HepG2 (cell line): ENCODE results near the gene DDX31. TPM values are rescaled to one million over a fixed set of nuclear protein-coding genes. Genes with fewer than 3 reads are reported as not detected.

Experiments
- ATAC-seq: fragments of 200-7000 bp; cut with Tn5 transposase; 3 replicates; pipeline ENCODE4 v1.9.1; 2020; ENCODE audit warnings: mild to moderate bottlenecking, moderate library complexity
- BruUV-seq: library from RNA; stranded (reverse); fragments of 400-500 nt; replicated peaks from 2 replicates; lab custom pipeline; 2021; lab: Mats Ljungman, UMichigan
- CTCF ChIA-PET: fragments of 300-600 bp; formaldehyde crosslinking; extraction: SDS; loops from one replicate; lab custom pipeline; 2021; ENCODE audit warnings: low total read pairs, inconsistent platforms, low intra/inter-chr PET ratio; lab: Yijun Ruan, JAX
- POLR2A ChIA-PET: fragments of 350-600 bp; sonication (Branson Sonifier 250); formaldehyde crosslinking; loops from one replicate; lab custom pipeline; 2020; ENCODE audit warnings: antibody characterized with exemption, inconsistent platforms; lab: Yijun Ruan, JAX
- DNase-seq: peaks from one replicate; pipeline ENCODE4 v3.0.0-alpha.2; 2015; ENCODE audit warnings: low spot score
- FAIRE-seq: peaks from 3 replicates; lab custom pipeline; 2011; peaks lifted over from hg19 to GRCh38; lab: Jason Lieb, UNC
- H2AFZ ChIP-seq: one replicate; pipeline ENCODE4 v1.6.1; 2011; ENCODE audit warnings: low read length, inconsistent platforms
- H3K27ac ChIP-seq: fragments of 300-600 bp; 3 replicates; pipeline ENCODE4 v1.8.0; 2011; ENCODE audit warnings: mixed run types, mild to moderate bottlenecking, mixed read lengths, low read length, inconsistent platforms; ENCODE audit not compliant: insufficient read depth; ENCODE audit errors: extremely low read length
- H3K27me3 ChIP-seq, 2 experiments: fragments of 200-600 bp in 1 of 2; 2 replicates in 1 of 2; 3 replicates in 1 of 2; pipeline versions ENCODE4 v1.6.0 to v1.8.0; 2011; ENCODE audit warnings: low read length in 2 of 2, mild to moderate bottlenecking in 2 of 2, moderate library complexity in 2 of 2, inconsistent platforms in 1 of 2; ENCODE audit not compliant: insufficient read depth in 2 of 2, control insufficient read depth in 1 of 2
- H3K36me3 ChIP-seq, 2 experiments: fragments of 200-600 bp in 1 of 2; replicated peaks in 1 of 2; 2 replicates in 1 of 2; 3 replicates in 1 of 2; pipeline versions ENCODE4 v1.5.1 to v1.8.0; 2011; ENCODE audit warnings: low read length in 2 of 2, inconsistent platforms in 1 of 2; ENCODE audit not compliant: insufficient read depth in 2 of 2, control insufficient read depth in 1 of 2
- H3K4me1 ChIP-seq: 2 replicates; pipeline ENCODE4 v1.5.1; 2012; ENCODE audit warnings: low read length, inconsistent platforms; ENCODE audit not compliant: insufficient read depth
- H3K4me2 ChIP-seq: 2 replicates; pipeline ENCODE4 v1.6.0; 2011; ENCODE audit warnings: low read depth, low read length, inconsistent platforms
- H3K4me3 ChIP-seq, 3 experiments: fragments of 200-600 bp in 1 of 3; sonication (generic), shearing (Covaris generic) in 1 of 3; replicated peaks in 1 of 3; 2 replicates each; pipeline ENCODE4 v1.5.1; 2011 to 2016; ENCODE audit warnings: low read length in 3 of 3, inconsistent platforms in 2 of 3, low read depth in 2 of 3, mild to moderate bottlenecking in 2 of 3, control low read depth in 1 of 3, mixed read lengths in 1 of 3; ENCODE audit not compliant: insufficient read depth in 1 of 3
- H3K79me2 ChIP-seq: one replicate; pipeline ENCODE4 v1.6.1; 2011; ENCODE audit warnings: low read length, inconsistent platforms; ENCODE audit not compliant: insufficient read depth
- H3K9ac ChIP-seq: 2 replicates; pipeline ENCODE4 v1.6.0; 2011; ENCODE audit warnings: mild to moderate bottlenecking, low read depth, low read length, inconsistent platforms; ENCODE audit not compliant: insufficient read depth
- H3K9me3 ChIP-seq: 2 replicates; pipeline ENCODE4 v1.5.1; 2012; ENCODE audit warnings: mild to moderate bottlenecking, low read length
- H4K20me1 ChIP-seq: 2 replicates; pipeline ENCODE4 v1.6.0; 2011; ENCODE audit warnings: inconsistent platforms, mild to moderate bottlenecking, low read length, moderate library complexity; ENCODE audit not compliant: insufficient read depth
- ATF1 ChIP-seq: IDR thresholded peaks from 2 replicates; pipeline ENCODE4 v1.6.1; 2016; ENCODE audit warnings: mild to moderate bottlenecking, control low read depth
- ATM ChIP-seq: fragments of 450-650 bp; IDR thresholded peaks from 2 replicates; pipeline ENCODE4 v1.7.1; 2017; ENCODE audit warnings: mild to moderate bottlenecking, borderline replicate concordance
- BCL6 ChIP-seq: IDR thresholded peaks from 2 replicates; pipeline ENCODE4 v1.6.1; 2016; ENCODE audit warnings: missing genetic modification reagents, missing compliant biosample characterization
- CEBPB ChIP-seq: IDR thresholded peaks from 2 replicates; pipeline ENCODE4 v1.6.1; 2011; ENCODE audit warnings: low read depth, low read length, improper control_type of control experiment, borderline replicate concordance
- E2F2 ChIP-seq: sonication (generic); formaldehyde crosslinking; IDR thresholded peaks from 2 replicates; pipeline ENCODE4 v1.4.0; 2020; ENCODE audit warnings: missing genetic modification reagents, borderline replicate concordance
- ERF ChIP-seq: IDR thresholded peaks from 2 replicates; pipeline ENCODE4 v1.6.1; 2018; ENCODE audit warnings: missing biosample characterization, missing genetic modification reagents
- KDM3A ChIP-seq: IDR thresholded peaks from 2 replicates; pipeline ENCODE4 v1.6.1; 2018; ENCODE audit warnings: low read depth, missing compliant biosample characterization
- ZNF552 ChIP-seq: sonication (generic); formaldehyde crosslinking; IDR thresholded peaks from 2 replicates; pipeline ENCODE4 v1.9.0; 2022; ENCODE audit warnings: missing genetic modification reagents, mild to moderate bottlenecking, borderline replicate concordance
- ZNF616 ChIP-seq: sonication (generic); formaldehyde crosslinking; IDR thresholded peaks from 2 replicates; pipeline ENCODE4 v1.5.0; 2020; ENCODE audit warnings: low read depth, mild to moderate bottlenecking, missing genetic modification reagents
- ZNF660 ChIP-seq: sonication (generic); formaldehyde crosslinking; IDR thresholded peaks from 2 replicates; pipeline ENCODE4 v1.5.1; 2020; ENCODE audit warnings: mild to moderate bottlenecking, low read depth, missing genetic modification reagents, borderline replicate concordance
- ZNF788 ChIP-seq: sonication (generic); formaldehyde crosslinking; IDR thresholded peaks from 2 replicates; pipeline ENCODE4 v1.5.0; 2020; ENCODE audit warnings: mild to moderate bottlenecking, missing genetic modification reagents, borderline replicate concordance
- ZSCAN21 ChIP-seq: sonication (generic); formaldehyde crosslinking; IDR thresholded peaks from 2 replicates; pipeline ENCODE4 v1.8.0; 2022; ENCODE audit warnings: mild to moderate bottlenecking, missing genetic modification reagents, moderate library complexity, borderline replicate concordance
- WGBS: methylation state at CpG from one replicate; pipeline ENCODE4 v1.1.6; 2017; ENCODE audit warnings: low lambda C conversion rate; 5-methylcytosine and 5-hydroxymethylcytosine counted together
- in situ Hi-C: cut with HindIII; loops from 2 replicates; pipeline ENCODE4 v1.10.0; 2017; ENCODE audit warnings: low pct_unique_long_range_greater_than_20kb; ENCODE audit not compliant: extremely low pct_ligation_motif_present
- intact Hi-C: fragments of 100-400 bp; cut with micrococcal nuclease; formaldehyde crosslinking; loops from one replicate; pipeline ENCODE4 v1.10.0; 2022; ENCODE audit not compliant: unreplicated experiment
- polyA plus RNA-seq, 8 experiments: library from polyadenylated mRNA; depleted of rRNA in 3 of 8; stranded (reverse) in 7 of 8; unstranded in 1 of 8; fragments of >200 nt; fragmentation: Illumina TruSeq in 4 of 8; extraction: Trizol in 4 of 8; gene quantifications; 2 replicates each; pipeline versions ENCODE4 v1.2.1 to v1.2.3, GENCODE V29; 2011 to 2016; ENCODE audit warnings: low read depth in 4 of 8, missing spikeins in 1 of 8, mixed read lengths in 1 of 8; ENCODE audit not compliant: insufficient read depth in 1 of 8
- total RNA-seq, 5 experiments: library from RNA; depleted of rRNA; stranded (reverse); fragments of >200 nt; fragmentation: Illumina TruSeq; extraction: Trizol; gene quantifications; 2 replicates each; pipeline ENCODE4 v1.2.3, GENCODE V29; 2016; ENCODE audit warnings: low read depth in 1 of 5

DDX31 gene
- total and polyA plus RNA-seq, 2 of the 13 experiments (the other 11 are each of a cell fraction or from before 2014, with no cell fraction given), result 11.4 to 16.3 TPM

- 100% methylated on average over 2 of the region's 3 CpGs for WGBS
- no peak for FAIRE-seq
- TF ChIP-seq ERF (CRISPR knock-in tag) (no peak), BCL6 (CRISPR knock-in tag) (no peak), ZNF616 (CRISPR knock-in tag) (no peak), ZNF552 (CRISPR knock-in tag) (no peak), ATM (no peak), ZNF660 (CRISPR knock-in tag) (no peak)
- Histone ChIP-seq H3K27me3 (no peaks in the 10 kb centered on the region), H3K4me1 (peaks cover 9% of the 10 kb centered on the region; the same call in 1 of the 2 replicates), H3K4me2 (no peak overlapping the region), H3K36me3 (peaks cover 10 to 49% of the 10 kb centered on the region in 2 experiments; a peak in 4 of 5 replicates), H3K27ac (no peak overlapping the region), H3K9ac (no peak overlapping the region), H2AFZ (no peak overlapping the region), H4K20me1 (no peaks in the 10 kb centered on the region), H3K79me2 (no peaks in the 10 kb centered on the region), H3K9me3 (no peaks in the 10 kb centered on the region), H3K4me3 (no peak overlapping the region)
- POLR2A ChIA-PET, result no interaction called here
- CTCF ChIA-PET, result no interaction called here
- ATAC-seq, result no peak
- BruUV-seq, result no TSS peak
- in situ Hi-C loops, result no loop called here
- intact Hi-C loops, result no loop called here
- no peak for DNase-seq
Measured at GRCh38 chr9:132630811-132631210, 39.0 kb downstream of the DDX31 start.

- Histone ChIP-seq H3K27me3 (no peaks in the 10 kb centered on the region), H3K9ac (no peak overlapping the region), H3K36me3 (peaks cover 11 to 55% of the 10 kb centered on the region in 2 experiments; a peak in 4 of 5 replicates), H3K4me3 (no peak overlapping the region), H4K20me1 (no peaks in the 10 kb centered on the region), H3K4me2 (no peak overlapping the region), H2AFZ (no peak overlapping the region), H3K9me3 (no peaks in the 10 kb centered on the region), H3K4me1 (peaks cover 9% of the 10 kb centered on the region; the same call in 1 of the 2 replicates), H3K79me2 (no peaks in the 10 kb centered on the region), H3K27ac (no peak overlapping the region)
- ChIA-PET POLR2A (no interaction called here), CTCF (no interaction called here)
- intact Hi-C loops (no loop called here), in situ Hi-C loops (no loop called here)
- ATAC-seq, result no peak
- FAIRE-seq, result no peak
- BruUV-seq, result no TSS peak
- TF ChIP-seq ZNF788 (CRISPR knock-in tag) (no peak), E2F2 (no peak), ZSCAN21 (CRISPR knock-in tag) (no peak), CEBPB (no peak), ATF1 (CRISPR knock-in tag) (no peak), KDM3A (CRISPR knock-in tag) (no peak)
- 97% methylated on average over 9 of the region's 9 CpGs for WGBS
- no peak for DNase-seq
Measured at GRCh38 chr9:132630116-132630515, 39.7 kb downstream of the DDX31 start.
